ES-I3 (cell line): ENCODE measurements around the gene SERPIND1.
"Not testable (repeated sequence)": the region's sequence is repeated elsewhere in the genome, so short reads cannot be mapped to it uniquely, and the experiment has no call there.

Experiments
- H3K36me3 ChIP-seq: 2 replicates; pipeline ENCODE4 v1.6.1; 2013; ENCODE audit warnings: mild to moderate bottlenecking, low read length, control low read depth, moderate library complexity; ENCODE audit not compliant: insufficient read depth
- H3K4me1 ChIP-seq: 2 replicates; pipeline ENCODE4 v1.6.1; 2013; ENCODE audit warnings: mild to moderate bottlenecking, control low read depth, low read length; ENCODE audit not compliant: insufficient read depth
- H3K9ac ChIP-seq: 2 replicates; pipeline ENCODE4 v1.6.1; 2013; ENCODE audit warnings: low read depth, mild to moderate bottlenecking, low read length, moderate library complexity
- H3K9me3 ChIP-seq: 2 replicates; pipeline ENCODE4 v1.6.1; 2013; ENCODE audit warnings: mild to moderate bottlenecking, low read length, moderate library complexity; ENCODE audit not compliant: control insufficient read depth, insufficient read depth

The SERPIND1 gene, protein sequence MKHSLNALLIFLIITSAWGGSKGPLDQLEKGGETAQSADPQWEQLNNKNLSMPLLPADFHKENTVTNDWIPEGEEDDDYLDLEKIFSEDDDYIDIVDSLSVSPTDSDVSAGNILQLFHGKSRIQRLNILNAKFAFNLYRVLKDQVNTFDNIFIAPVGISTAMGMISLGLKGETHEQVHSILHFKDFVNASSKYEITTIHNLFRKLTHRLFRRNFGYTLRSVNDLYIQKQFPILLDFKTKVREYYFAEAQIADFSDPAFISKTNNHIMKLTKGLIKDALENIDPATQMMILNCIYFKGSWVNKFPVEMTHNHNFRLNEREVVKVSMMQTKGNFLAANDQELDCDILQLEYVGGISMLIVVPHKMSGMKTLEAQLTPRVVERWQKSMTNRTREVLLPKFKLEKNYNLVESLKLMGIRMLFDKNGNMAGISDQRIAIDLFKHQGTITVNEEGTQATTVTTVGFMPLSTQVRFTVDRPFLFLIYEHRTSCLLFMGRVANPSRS

DNA sequence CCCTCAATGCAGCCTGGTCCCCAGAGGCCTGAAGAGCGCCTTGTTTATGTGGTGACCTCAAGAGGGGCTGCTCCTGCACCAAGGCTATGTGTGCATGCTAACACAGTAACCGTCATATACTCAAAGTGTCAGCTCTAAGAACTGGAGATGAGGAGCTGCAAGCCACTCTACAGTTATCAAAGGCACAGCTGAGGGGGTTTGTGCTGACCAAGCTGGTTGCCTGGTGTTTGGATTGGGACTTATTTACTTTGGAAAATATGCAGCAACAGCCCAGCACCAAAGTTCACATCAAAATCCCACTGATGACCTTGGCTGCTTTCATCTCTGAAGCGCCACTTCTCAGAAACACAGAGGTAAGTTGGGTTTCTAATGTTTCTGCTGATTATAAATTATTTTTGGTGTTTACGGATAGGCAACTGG, at the start of gene SERPIND1:
Gene SERPIND1 (plus strand): TSS at position 321 of the 420 bp plus-strand sequence. CDS start 5,200 bp downstream, outside the sequence.
- Histone ChIP-seq H3K9me3 (no peaks in the 10 kb centered on the region), H3K36me3 (no peaks in the 10 kb centered on the region), H3K9ac (no peak within 1 kb of the TSS), H3K4me1 (no peaks in the 10 kb centered on the region)

DNA sequence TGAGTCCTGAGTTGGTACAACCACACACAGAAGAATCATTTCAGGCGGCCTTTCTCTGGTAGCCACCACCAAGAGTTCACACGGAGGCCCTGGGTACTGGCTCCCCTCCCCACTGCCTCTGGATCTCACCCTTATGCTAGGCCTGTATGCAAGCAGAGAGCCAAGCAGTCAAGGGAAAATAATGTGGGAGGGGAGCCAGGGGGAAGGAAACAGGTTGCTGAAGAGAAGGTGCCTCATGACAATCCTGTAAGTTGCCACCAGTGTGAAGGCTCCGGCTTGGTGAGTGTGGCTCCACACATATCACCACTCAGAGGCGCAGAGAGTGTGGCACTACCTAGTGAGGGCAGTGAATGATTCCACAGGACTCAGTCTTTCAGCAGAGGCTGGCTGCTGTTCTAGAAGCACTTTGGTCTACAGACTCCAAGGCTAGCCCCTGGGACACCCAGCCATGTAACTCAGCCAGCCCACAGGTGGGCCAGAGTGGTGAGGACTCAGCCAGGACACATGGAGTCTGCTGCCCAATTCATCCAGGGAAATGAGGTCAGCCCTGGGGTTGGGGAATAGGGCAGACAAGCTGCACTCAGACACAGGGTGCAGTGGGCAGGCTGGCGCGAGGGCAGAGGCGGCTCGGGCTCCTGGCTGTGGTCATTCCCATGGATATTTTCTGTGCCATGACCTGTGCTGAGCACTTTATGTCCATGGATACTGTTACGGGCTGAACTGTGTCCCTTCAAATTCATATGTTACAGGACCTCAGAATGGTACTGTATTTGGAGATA, 49.0 kb upstream of the SERPIND1 start:
- Histone ChIP-seq H3K36me3 (no peaks in the 10 kb centered on the region; the same call in 1 of the 2 replicates), H3K4me1 (no peaks in the 10 kb centered on the region)

DNA sequence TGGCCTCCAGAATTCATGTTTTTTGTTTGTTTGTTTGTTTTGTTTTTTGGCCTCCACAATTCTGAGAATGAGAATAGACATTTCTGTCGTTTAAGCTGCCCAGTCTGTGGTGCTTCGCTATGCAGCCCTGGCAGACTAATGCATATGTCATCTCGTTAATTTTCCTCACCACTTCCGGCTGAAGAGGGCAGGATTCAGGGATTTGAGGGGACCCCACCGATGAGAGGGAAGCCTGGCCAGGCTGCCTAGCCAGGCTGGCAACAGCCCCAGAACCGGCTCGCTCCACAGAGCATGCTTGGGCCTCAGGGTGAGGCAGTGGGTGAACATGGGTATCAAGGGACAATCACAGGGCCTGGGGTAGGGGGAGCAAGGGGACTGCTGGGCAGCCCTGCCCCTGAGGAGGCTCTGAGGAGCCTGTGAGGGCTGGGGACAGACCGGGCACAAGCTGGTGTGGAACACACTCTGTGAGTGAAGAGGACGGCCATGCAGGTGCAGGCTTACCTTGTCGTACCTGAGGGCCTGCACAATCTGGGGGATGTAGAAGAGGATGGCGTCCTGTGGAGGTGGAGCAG, 47.8 kb upstream of the SERPIND1 start:
- Histone ChIP-seq H3K36me3 (no peaks in the 10 kb centered on the region; the same call in 1 of the 2 replicates), H3K4me1 (no peaks in the 10 kb centered on the region), H3K9ac (no peak overlapping the region), H3K9me3 (no peaks in the 10 kb centered on the region)

More for the DNA sequence above, 49.0 kb upstream of the SERPIND1 start:
- Histone ChIP-seq H3K9me3 (no peaks in the 10 kb centered on the region), H3K9ac (no peak overlapping the region)

DNA sequence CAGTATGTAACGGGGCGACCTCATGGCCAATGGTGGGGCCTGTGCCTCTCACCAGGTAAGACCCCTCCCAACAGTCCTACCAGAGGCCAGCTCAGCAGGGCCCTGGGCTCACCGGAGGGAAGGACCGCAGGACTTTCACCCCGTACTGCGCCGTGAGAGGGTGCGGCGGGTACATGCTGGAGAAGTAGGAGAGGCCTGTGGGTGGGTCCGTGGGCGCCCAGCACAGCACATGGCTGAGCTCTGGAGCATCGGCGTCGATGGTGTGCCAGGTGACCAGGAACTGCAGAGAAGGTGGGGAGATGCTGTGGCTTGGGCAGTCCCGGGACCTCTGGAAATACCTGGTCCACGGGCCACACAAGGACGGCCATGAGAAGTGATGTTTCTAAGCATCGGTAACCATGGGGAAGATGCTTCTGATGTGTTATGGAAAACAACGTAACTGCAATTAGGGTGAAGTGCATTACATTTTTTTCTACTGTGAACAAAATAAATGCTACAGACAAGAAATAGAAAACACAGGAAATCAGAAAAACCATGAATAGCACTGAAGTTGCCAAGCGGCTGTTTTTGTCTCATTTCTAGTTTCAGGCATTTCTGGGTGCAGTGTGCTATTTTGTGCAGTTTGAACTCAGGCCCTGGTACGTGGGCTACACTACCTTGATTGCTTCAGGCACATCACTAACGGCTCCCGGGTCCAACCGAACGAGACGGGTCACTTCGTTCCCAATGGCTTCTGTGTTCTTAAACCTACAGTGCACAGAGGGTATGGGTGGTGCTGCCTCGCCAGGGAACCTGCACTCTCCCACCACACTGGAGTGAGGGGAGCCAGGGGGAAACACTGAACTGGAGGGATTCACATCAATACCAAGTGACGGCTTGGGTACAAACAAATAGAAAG, 46.5 kb upstream of the SERPIND1 start:
- H3K36me3 ChIP-seq = no peaks in the 10 kb centered on the region; the same call in 1 of the 2 replicates
- no peaks in the 10 kb centered on the region for H3K4me1 ChIP-seq
- H3K9ac ChIP-seq = no peak overlapping the region
- no peaks in the 10 kb centered on the region for H3K9me3 ChIP-seq

DNA sequence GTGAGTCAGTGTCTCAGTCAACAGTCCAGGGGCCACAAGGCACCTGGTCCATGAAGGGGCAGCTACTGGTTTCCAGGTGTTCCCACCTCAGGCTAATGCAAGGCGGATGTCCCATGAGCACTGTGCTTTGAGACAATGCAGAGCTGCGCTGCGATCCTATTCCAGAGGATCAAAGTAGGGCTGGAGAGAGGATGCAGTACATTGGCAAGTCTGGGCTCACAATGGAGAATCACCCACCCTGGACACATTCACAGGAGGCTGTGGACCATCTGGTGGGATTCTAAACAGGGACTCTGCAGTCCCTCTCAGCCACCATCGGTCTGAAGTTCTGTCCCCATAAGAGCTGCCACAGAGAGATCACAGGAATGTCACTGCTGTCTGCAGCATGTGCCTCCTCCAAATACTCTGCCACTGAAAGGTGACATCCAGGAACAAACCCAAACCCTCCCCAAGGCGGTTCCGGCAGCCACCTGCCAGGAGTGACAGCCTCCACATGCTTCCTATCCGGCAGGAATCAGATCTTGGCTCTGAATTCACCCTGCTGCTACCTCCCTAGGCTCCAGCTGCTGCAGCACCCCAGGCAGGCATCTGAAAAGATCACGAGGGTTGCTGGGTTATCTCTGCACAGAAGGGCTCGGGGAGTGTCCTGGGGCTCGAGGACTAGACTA, 45.3 kb upstream of the SERPIND1 start:
- Histone ChIP-seq H3K9ac (no peak overlapping the region), H3K36me3 (no peaks in the 10 kb centered on the region; the same call in 1 of the 2 replicates), H3K4me1 (no peaks in the 10 kb centered on the region)

DNA sequence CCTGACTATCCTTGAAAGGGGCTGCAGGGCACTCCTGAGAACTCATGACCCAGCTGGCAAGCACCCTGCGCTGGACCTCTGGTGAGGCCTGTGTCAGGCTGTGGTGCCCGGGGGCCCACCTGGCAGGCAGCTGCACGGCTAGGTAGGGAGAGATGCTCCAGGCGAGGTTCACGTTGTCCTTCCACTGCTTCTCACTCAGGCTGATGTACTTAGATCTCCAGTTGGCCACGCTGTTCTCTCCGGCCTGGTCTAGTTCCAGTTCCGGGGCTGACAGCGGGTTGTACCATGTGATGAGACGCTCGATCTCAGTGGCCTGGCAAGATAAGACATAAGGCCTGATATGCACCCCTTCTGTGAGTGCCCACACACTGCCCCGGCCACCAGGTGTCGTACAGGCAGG, 44.7 kb upstream of the SERPIND1 start:
- Histone ChIP-seq H3K4me1 (no peaks in the 10 kb centered on the region), H3K9me3 (no peaks in the 10 kb centered on the region), H3K9ac (no peak overlapping the region), H3K36me3 (no peaks in the 10 kb centered on the region; the same call in 1 of the 2 replicates)

More for the DNA sequence above, 45.3 kb upstream of the SERPIND1 start:
- H3K9me3 ChIP-seq = no peaks in the 10 kb centered on the region

DNA sequence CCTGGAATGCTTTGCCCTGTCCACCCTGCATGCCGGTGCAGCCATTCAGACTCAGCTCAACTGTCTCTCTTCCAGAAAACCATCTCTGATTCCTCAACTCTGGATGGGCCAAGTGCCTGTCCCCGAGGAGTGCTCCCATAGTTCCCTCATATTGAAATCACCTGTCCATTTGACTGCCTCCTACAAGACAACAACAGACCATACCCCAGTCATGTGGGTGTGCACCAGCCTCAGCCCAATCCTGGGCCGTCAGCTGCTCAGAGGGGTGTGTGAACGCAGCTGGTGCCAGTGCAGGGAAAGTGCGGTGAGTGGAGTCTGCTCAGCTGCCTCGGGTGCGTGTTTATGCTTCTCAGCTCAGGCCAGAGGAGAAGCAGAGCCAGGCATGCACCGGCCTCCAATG, 41.5 kb upstream of the SERPIND1 start:
- H3K36me3 ChIP-seq = not testable (repeated sequence)

DNA sequence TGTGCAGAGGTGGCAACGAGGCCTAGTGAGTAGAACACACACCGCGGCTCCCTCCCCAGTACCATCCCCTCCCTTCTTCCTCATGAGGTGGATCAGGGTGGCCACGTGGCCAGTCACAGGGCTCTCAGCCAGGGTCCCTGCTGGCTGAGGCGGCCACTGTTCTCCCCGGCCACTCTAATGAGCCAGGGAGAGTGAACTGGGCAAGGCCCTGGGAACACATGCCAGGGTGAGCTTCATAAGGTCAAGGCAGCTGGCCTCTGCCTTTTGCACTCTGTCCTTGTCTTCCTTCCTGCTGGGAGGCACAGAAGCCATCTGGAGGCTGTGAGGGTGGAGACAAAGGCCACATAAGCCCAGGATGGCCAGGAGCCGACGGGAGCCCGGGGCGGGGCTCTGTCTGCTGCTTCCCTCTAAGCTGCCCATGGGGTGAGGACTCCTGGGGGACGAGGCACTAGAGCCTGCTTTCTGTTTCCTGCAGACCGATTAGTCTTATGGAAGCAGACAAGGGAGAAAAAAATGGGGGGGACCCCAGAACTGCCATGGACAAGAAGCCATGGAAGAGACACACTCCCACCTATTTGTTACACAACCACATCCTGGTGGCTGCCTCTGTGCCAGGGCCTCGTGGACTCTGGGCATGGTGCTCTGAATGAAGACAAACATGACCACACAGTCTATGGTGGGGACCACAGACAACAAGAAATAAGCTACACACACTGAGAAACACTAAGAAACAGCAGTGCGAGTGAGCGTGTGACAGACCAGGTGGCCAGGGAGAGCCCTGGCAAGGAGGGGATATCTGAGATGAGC, 38.4 kb upstream of the SERPIND1 start:
- not testable (repeated sequence) for H3K36me3 ChIP-seq, H3K9ac ChIP-seq, H3K9me3 ChIP-seq, H3K4me1 ChIP-seq

More for the DNA sequence above, 41.5 kb upstream of the SERPIND1 start:
- H3K4me1 ChIP-seq, H3K9me3 ChIP-seq, H3K9ac ChIP-seq: not testable (repeated sequence)

DNA sequence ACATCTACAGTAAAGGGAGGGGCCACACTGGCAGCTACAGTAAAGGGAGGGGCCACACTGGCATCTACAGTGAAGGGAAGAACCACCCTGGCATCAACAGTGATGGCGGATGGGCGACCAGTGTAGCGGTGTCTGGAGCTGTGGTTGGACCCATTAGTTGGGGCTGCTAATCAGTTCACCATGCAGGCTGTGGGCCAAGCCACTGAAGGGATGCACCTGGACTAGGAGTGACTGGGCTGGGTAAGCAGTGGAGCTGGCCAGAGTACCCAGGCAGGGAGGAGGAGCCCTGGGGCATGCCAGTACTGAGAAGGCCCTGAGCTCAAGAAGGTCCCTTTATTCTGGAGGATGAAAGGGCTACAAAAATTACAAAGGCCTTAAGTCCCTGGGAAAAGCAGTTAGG, 37.0 kb upstream of the SERPIND1 start:
- H3K36me3 ChIP-seq, H3K4me1 ChIP-seq, H3K9me3 ChIP-seq, H3K9ac ChIP-seq: not testable (repeated sequence)

DNA sequence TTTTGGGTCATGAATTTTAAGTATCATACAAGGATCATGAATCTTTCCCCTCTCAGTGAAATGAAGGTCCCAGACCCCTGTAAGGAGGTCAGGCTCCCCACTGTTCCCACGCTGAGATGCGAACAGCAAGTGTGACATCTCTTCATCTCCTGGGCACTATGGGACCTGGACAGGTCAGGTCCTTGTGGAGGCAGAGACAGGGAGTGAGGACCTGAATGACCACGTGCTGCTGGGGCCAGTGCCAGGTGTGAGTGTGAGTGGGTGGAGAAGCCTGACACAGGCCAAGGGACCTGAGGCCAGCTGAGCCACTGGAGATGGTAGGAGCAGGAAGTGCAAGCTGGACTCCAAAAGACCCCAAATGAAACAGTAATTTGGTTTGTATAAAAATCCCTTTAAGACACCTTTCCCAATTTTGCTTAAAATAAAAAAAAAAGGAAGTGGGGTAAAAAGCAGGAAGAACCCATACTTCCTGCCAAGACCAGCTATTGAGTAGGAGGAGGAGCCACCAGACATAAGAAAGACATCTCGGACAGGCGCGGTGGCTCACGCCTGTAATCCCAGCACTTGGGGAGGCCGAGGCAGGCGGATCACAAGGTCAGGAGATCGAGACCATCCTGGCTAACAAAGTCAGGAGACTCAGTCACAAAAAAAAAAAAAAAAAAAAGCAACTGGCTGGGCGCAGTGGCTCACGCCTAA, 35.4 kb upstream of the SERPIND1 start:
- H3K36me3 ChIP-seq = no peaks in the 10 kb centered on the region; the same call in 1 of the 2 replicates
- H3K9ac ChIP-seq = no peak overlapping the region
- no peaks in the 10 kb centered on the region for H3K9me3 ChIP-seq
- no peaks in the 10 kb centered on the region for H3K4me1 ChIP-seq

DNA sequence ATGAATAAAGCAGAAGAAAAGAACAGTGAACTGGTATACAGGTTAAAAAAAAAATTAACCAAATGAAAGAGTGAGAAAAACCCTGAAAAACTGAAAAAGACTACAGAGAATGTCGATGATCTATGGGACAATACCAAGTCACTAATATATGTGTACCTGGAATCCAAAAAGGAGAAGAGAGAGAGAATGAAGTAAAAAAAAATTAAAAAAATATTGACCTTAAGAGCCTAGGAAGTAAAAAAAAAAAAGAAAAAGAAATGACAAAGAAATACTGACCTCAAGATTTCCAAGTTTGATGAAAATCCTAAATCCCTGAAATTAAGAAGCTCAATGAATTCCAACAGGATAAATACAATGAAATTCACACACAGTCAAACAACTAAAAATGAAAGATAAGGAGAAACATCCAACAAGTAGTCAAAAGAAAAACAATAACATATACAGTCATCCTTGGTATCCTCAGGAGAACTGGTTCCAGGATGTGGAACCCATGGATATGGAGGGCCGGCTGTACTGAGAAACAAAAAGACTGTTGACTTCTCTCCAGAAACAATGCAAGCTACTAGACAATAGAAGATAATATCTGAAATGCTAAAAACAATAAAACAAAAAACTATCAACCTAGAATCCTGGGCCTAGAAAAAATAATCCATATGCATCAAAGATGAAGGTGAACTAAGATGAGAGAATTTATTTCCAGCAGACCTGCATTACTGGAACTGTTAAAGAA, 33.5 kb upstream of the SERPIND1 start:
- no peaks in the 10 kb centered on the region for H3K9me3 ChIP-seq
- no peak overlapping the region for H3K9ac ChIP-seq
- H3K36me3 ChIP-seq = no peaks in the 10 kb centered on the region; the same call in 1 of the 2 replicates
- H3K4me1 ChIP-seq = no peaks in the 10 kb centered on the region
